HG03432 (cell line): ENCODE data around the gene PLEK2.
"Not testable (repeated sequence)": the region's sequence is repeated elsewhere in the genome, so short reads cannot be mapped to it uniquely, and the experiment has no call there.

Experiments used
- ATAC-seq: cut with Tn5 transposase; IDR thresholded peaks from one replicate; pipeline ENCODE4 v1.9.1; 2021; ENCODE audit warnings: mild to moderate bottlenecking, moderate library complexity; ENCODE audit not compliant: unreplicated experiment

The PLEK2 gene

GRCh38 chr14:67360470-67361206 lies 51.3 kb downstream of the PLEK2 start:
- ATAC-seq: peak; percentile 28

- peak; percentile 91 for ATAC-seq
These were observed 52.0 kb downstream of the PLEK2 start, which contains the start of the genes ATP6V1D and EIF2S1 for GRCh38 chr14:67359775-67360469. ATP6V1D (minus strand) TSS chr14:67359804; CDS start chr14:67359698, 106 bp downstream. EIF2S1 (plus strand) TSS chr14:67360328; CDS start chr14:67364768, 4,440 bp downstream.

GRCh38 chr14:67358924-67359774 lies 52.8 kb downstream of the PLEK2 start:
- peak; percentile 1 for ATAC-seq

GRCh38 chr14:67357969-67358354 lies 54.0 kb downstream of the PLEK2 start:
- ATAC-seq: no peak

GRCh38 chr14:67357186-67357968 lies 54.6 kb downstream of the PLEK2 start:
- ATAC-seq: no peak

GRCh38 chr14:67352055-67352454 lies 59.9 kb downstream of the PLEK2 start:
- ATAC-seq: no peak

- no peak for ATAC-seq
These were observed 66.4 kb downstream of the PLEK2 start for GRCh38 chr14:67345583-67345982.

GRCh38 chr14:67343601-67344230 lies 68.2 kb downstream of the PLEK2 start:
- ATAC-seq: no peak

- not testable (repeated sequence) for ATAC-seq
These were observed 70.7 kb downstream of the PLEK2 start for GRCh38 chr14:67341231-67341630.
